GM18909 (cell line): Measurements from ENCODE around the gene GPS1.

Experiments
- ATAC-seq: cut with Tn5 transposase; IDR thresholded peaks from one replicate; pipeline ENCODE4 v1.9.1; 2021; ENCODE audit warnings: mild to moderate bottlenecking; ENCODE audit not compliant: unreplicated experiment, poor library complexity

The GPS1 gene

DNA sequence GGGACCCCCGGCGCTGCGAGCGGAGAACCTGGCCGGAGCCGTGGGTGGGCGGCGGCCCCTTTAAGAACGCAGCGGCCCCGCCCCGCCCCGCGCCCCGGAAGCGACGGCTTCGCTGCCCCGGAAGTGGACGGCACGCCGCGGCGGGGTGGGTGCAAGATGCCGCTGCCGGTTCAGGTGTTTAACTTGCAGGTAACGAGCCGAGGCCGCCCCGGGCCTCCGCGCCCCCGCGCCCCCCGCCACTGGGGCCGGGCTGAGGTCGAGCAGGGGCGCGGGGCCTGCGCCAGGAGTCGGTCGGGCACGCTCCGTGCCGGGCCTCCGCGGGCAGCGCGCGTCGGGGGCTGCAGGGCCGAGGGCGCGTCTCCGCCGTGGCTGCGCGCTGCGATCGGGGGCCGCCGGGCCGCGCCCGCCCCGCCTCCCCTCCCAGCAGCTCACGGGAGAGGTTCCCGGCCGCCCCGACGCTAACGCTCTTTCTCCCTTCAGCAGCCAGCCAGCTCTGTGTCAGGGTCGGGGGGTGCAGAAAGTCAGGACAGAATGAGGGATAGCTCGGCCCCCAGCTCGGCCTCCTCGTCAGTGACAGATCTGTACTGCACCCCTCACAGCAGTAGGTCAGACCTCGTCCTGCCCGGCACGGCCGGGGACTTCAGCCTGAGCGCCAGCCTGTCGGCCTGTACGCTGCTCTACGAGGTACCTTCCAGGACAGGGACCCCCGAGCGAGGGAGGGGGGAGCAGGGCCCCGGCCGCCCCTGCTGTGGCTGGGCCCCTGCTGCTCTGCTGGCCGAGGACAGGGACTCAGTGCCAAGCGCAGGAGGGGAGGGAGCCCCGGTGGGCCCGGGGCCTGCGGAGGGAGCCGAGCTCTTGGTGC, at the start of gene GPS1, which contains the start of gene RFNG:
GPS1 (plus strand) TSS at position 123 of the 862 bp plus-strand sequence; CDS start at position 157, 34 bp downstream.
RFNG (minus strand) TSS at position 36 of the 862 bp plus-strand sequence. CDS start 45 bp downstream, outside the sequence.
- peak; percentile 59 for ATAC-seq

DNA sequence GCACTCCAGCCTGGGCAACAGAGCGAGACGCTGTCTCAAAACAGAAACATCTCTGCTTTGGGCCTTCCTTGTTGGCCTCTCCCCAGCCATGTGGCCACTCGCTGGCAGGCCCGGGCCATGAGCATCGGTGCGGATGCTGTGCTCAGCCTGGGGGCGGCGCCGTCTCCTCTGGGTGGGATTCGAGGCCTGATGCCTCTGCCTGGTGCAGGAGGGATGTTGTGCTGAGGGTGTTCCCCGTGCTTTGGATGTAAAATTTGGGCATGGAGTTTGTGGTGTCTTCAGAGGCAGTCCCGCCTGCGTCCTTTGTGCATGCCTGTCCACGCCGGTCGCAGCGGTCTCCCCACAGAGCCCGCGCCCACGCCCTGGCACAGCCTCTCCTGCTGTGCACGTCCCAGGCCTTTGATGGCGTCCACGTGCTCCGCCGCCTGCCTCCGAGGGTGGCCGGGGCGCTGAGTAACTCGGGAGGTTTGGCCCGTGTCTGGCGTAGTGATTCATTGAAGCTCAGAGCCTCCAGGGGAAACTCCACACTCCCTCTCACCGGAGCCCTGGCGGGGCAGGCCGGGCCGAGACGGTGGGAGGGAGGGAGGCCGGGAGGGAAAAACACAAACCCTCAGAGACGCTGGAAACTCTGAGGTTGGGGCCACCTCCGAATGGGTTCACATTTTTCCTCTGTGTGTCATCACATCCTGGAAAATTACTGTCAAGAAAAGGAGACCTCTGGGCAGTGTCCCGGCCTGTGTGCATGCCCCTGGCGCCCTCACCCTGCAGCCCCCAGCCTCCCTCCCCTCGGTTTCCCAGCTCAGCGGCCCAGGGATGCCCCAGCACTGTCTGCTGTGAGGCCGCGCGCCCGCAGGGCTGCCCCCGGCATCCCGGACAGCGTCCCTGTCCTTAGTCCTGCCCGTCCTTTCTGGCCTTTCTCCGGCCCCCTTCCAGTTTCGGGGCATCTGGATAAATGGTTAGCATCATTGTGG, 48.0 kb upstream of the GPS1 start:
- ATAC-seq, result no peak

DNA sequence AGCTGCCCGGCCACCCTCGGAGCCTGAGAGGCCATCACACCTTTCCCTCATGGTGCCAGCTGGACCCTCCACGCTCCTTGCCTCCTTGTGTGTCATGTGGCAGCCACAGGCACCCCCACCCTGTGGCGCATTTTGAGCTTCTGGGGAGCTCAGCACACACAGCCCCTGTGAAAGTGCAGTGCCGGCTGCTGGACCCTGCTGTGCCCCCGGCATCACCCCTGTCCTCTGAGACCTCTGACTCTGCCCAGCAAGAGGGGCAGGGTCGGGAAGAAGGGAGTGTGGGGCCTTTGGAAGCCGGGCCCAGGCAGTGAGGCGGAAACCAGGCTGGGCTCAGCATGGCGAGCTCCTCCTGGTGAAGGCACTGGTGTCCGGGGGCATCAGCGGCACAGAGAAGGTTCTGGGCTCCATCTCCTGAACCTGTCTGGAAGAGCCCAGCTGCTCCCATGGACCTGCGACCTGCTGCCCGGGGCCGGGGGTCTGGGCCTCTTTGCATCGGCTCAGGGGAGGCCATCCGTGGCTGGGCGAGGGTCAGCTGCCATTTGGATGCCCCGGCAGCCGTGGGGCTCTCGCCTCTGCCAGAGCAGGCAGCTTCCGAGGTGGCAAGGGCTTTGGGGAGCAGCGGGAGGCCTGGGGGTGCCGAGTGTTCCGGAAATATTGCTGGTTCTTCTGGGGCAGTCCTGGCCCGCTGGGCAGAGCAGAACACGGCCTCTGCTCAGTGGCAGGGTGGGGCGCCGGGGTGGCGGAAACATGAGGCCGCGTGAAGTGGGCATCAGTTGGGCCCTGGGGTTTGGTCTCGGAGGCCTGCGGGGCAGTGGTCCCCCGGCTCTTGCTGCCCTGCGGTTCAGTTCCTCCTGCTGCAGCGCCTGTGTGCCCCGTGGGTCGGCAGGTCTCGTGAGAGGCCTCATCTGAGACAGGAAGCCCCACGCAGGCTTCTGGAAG, 46.9 kb upstream of the GPS1 start:
- ATAC-seq, result no peak

DNA sequence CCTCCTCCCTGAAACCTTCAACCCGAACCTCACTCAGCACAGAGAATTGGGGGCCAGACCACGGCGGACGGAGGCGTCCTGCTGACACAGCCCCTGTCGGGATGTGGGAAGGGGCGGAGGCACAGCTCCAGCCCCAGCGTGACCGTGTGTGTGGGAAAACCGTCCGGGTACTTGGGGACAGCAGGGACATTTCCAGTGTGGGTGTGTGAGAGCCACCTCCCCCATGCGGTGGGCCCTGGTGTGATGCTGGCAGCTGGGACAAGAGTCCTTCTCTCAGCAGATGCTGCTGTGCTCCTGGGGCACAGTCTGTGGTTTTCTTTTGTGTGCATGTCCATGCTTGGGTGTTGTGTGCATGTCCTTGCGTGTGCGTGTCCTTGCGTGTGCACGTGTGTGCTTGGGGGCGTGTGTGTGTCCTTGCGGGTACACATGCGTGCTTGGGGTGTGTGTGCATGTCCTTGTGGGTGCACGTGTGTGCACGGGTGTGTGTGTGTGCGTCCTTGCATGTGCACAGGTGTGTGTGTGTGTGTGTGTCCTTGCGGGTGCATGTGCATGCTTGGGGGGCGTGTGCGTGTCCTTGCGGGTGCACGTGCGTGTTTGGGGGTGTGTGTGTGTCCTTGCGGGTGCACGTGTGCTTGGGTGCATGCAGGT, 45.9 kb upstream of the GPS1 start:
- no peak for ATAC-seq

DNA sequence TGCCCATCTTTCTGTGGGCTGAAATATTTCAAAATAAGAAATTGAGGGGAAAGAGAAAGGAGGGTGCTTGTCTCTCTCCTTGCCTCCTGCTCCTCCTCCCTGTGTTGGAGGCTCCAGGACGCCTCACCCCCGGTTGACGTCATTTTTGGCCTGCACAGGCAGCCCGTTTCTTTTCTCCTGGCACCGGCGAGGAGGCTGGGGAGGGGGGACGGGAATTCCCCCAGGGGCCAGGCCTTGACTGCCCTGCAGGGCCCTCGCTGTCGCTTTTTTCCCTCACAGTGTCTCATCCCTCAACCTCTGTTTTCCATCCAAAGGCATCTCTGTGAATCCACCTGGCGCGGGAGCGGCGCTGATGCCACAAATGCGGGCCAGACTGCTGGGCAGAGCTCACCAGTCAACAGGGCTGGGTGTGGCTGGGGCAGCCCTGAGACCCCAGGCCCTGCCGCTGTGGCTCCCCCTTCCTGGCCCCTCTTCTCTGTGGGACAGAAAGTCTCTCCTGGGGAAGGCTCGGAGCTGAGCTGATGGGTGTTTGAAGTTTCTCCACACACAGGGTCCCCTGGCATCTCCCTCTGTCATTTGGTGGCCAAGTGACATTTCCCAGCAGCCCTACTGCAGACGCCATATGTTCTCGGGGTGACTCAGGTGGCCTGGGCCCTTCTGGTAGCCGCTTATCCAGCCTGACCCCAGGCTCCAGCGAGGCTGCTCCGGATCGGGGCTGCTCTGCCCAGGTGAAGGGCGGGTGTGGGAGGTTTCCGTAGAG, 45.0 kb upstream of the GPS1 start:
- ATAC-seq, result no peak

DNA sequence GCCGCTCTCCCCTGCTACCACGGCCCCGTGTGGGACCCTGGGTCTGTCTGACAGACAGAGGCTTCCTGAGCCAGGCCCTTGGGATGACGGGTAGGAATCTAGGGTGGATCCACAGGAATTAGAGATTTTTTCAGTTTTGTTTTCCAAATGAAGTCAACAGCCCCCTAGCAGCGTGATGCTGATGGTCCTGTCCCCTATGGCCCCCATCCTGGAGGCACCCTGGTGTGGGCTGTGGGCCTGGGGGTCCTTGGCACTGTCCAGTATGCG, 44.5 kb upstream of the GPS1 start:
- ATAC-seq, result no peak

DNA sequence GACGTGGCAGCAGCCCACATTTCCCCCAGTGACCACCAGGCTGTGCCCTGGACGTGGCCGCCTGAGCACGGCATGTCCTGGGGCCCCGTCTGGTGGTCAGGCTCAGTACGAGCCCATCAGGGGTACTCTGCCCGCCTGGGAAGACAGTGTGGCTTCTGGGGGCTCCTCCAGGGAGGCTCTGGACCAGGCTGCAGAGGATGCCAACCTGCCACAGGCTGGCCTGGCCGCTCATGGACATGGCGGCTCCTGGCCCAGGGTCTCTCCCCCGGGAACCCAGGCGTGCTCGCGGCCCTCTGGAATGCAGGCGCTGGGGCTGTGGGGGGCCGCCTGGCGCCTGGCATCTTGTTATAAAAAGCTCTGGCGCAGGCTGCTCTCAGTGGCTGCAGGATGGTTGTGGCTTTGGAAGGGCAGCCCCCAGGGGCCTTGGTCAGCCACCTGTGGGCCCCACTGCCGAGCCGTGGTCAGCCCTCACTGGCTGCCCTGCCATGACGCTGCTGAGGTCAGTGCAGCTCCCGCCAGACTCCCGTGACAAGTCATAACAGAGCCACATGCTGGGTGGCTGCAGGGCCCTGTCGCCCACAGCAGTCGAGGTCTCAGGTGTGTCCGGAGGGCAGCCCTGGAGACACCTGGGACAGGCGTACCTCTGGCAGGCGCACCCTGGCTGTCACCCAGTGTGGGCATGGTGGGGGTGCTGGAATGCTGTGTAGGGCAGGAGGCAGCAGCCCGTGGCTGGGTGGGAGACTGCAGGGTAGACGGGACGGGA, 44.0 kb upstream of the GPS1 start:
- ATAC-seq, result no peak

DNA sequence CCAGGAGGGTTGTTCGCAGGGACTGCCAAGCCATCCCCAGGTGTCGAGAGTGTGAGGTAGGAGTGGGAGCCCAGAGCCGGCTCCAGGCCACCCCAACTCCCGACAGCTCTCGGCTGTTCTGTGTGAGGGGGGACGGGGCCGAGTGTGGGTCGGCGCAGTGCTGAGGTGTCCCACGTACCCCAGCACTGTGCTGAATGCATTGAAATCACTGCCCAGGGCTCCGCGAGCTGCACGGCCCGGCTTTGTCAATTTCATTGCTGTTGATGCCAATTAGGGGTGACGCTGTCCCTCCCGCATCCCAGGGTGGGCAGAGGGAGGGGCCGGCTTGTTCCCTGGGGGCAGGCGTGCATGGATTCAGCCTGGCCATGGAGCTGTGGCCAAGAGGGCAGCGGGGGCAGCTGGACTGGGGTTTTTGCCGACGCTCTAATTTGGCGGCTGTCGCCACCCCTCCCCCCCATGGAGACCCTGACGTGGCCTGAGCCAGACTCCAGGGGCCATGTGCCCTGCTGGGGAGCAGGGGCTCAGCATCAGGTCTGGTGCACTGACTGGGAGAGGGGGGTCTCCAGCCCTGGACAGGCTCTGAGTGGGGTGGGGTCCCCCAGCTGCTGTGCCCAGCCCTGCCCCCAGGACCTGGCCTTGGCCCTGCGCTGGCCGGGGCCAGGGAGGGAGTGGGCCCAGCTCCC, 43.3 kb upstream of the GPS1 start:
- no peak for ATAC-seq

DNA sequence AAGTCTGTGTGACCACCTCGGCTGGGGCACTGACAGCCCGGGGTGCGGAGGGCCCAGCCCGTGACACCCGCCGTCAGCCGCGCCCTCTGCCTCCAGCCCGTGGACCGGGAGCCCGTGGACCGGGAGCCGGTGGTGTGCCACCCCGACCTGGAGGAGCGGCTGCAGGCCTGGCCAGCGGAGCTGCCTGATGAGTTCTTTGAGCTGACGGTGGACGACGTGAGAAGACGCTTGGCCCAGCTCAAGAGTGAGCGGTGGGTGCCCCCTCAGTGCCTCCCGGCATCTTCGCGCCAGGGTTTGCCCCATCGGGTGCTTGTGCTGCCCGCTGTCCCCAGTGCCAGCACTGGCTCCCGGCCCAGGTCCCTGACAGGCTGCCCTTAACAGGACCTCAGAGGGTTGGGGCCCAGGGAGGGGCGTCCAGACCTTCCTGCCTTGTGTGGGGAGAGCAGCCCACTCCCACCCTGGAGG, 42.7 kb upstream of the GPS1 start:
- ATAC-seq, result no peak

DNA sequence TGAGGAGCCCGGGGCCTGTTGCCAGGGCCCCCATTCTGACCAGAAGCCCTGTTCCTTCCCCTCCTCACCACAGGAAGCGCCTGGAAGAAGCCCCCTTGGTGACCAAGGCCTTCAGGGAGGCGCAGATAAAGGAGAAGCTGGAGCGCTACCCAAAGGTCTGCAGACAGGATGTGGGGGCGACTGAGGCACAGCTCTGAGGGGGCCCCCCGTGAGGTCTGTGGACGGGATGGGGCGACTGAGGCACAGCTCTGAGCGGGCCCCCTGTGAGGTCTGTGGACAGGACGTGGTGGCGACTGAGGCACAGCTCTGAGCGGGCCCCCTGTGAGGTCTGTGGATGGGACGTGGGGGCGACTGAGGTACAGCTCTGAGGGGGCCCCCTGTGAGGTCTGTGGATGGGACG, 42.3 kb upstream of the GPS1 start:
- ATAC-seq, result no peak

DNA sequence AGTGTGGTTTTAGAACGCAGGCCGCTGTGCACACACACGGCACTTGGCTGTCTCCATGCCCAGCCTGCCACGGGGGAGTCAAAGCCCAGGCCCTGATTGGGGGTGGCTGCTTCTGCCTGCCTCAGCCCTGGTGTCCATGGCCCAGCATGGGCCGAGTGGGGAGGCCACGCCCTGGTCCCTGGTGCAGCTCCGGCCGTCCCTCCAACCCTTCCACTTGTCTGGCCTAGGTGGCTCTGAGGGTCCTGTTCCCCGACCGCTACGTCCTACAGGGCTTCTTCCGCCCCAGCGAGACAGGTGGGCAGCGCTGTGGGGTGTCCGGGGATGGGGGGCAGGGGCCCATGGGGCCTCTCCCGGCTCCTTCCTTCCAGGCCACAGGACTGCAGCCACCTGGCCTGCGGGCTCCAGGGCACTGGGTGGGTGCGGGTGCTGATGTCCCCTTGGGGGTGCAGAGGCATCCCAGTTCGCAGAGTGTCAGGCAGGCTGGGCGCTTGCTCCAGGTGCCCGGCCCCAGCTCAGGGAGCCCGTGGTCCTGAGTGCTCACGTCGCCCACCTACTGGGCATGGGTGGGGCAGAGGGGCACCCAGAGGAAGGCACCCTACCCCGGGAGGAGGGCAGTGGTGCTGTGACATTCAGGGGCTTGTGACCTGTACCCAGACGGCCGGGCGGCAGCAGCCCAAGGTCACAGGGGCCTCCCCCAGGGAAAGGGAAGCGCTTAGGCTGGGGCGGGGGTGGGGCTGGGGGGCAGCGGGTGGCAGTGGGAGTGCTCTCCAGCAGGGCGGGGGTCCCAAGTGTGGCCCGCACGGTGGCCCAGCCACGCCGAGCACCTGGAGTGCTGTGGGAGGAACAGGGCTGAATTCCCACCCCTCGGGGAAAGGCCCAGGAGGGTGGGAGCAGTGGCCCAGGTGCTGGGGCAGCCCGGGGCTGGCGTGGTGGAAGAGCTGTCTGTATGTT, 40.8 kb upstream of the GPS1 start:
- ATAC-seq, result no peak

DNA sequence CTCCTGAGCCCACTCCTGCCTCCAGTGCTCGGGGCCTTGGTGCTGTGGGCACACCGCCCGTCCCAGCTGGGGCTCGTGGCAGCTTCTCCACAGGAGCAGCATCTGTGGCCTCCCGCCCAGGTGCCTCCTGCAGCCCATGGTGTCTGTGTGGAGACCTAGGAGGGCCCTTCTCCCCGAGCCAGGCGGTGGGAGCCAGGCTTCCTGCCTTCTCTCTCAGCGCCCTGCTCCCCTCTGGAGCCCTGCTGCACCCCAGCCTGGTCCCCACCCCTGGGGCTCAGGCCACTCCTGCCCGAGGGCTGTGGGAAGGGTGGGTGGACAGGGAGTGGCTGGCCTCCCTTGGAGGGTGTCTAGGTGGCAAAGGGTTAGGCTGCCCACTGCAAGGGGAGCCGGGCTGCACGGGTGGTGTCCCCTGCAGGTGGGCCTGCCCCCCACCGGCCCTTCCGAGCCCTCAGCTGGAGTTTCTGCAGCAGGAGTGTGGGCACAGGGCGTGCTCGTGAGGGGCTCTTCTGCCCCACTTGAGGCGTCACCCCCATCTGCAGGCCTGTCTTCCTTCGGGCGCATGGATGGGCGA, 40.0 kb upstream of the GPS1 start:
- ATAC-seq, result no peak

DNA sequence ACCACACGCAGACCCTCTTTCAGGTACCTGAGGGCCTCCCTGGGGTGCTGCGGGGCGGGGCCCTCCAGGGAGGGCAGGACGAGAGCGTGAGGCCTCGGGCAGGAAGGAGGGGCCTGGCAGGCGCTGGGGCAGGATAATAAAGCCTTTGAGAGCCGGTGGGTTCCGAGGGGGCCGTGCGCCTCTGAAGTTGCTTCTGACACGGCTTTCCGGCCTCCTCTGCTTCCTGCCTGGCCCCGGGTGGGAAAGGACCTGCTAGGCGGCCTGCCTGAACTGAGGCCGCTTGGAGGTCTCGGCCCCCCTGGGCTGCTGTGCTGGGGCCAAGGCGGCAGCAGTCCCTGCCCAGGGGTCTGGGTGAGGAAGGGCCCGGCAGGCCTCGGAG, 39.4 kb upstream of the GPS1 start:
- ATAC-seq, result no peak

DNA sequence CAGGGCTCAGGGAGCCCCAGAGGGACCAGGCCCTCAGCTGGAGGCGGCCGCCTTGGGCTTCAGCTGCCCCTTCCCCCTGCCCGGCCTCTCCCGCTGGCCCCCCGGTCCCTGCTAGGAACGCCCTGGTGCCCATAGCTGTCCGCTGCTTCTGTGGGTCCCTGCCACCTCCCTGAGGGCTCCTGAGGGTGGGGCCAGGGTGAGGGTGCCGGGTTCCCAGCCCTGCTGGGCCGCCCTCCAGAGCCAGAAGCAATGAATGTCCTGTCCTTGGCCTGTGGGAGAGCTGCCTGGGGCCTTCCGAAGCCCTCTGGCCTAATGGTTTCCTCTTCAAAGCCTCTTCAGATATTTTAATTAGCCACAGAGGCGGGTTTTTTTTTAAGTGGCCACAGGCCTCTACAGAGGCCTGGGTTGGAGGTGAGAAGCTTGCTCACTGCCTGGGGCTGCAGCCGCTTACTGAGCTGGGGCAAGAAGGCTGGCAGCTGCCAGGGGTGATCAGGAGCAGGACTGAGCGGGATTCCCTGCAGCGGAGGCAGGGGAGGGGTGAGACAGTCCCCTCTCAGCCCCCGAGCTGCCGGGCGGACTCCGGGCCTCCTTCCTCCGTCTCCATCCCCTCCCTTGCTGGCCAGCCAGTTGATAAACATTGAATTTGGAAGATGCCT, 38.9 kb upstream of the GPS1 start:
- no peak for ATAC-seq

DNA sequence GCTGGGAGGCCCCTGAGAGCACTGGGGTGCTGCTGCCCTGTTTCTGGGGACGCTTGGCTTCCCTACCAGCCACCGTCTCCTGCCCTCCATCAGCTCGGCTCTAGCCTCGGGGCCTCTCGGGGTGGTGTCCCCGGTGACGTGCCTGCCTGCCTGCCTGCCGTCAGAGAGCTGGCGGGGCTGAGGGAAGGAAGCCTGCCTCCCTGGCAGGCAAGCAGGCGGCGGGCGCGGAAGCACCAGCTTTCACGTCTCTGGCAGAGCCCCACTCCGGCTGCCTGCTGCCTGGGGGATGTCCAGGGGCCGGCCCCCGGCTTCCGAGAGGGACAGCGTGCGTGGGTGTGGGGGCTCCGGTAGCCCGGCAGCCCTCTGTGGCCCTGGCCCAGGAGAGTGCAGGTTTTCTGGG, 38.4 kb upstream of the GPS1 start:
- ATAC-seq, result no peak
